ENCODE data around the gene SUPT20H.

SUPT20H gene

DNA sequence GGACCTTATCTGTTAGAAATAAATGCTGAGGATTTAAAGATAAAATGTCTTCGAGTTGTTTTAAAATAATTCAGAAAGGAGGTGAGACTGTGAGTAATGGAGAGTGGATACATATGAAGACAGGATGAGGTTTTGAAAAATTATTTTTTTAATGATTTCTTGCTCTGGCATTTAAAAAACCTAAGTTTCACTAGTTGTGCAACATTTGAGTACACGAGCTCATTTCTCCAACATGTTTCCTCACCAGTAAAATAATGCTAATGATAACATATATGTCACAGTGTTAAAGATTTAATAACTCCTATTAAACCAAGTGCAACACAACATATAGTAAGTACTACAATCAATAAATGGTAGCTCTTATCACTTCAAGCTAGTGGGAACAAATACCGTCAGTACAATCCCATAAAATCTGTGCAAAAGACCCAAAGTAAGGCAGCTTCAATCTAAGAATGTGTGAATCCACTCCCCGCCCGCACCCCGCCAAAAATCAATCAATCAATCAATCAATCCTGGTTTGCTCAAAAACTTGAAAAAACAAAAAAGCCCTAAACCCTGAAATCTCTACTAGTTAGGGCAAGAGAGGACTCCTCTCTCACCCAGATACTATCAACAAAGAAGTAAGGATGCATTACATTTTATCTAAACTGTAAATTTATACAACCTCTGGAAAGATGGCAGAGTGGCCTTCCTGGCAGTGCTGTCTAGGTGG is 61.6 kb downstream of the SUPT20H start:
- no peak for DNase-seq

DNA sequence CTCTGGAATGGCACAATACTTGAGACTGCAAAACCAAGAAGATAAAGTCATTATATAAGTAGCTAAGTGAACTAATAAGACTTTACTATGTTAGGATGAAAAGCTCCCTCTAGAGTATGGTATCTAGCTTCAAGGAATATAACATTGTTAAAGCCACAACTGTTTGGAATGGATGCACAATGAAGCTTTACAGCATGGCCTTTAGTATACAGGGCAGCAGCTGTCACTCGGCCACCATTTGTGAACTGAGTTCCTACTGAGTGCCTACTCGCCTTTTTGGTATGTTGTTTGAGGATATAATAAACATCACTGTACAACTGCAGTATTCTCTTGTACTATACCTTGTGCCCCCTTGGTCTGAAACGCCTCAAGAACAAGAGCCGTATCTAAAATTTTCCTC is 67.1 kb downstream of the SUPT20H start:
- no peak for DNase-seq

DNA sequence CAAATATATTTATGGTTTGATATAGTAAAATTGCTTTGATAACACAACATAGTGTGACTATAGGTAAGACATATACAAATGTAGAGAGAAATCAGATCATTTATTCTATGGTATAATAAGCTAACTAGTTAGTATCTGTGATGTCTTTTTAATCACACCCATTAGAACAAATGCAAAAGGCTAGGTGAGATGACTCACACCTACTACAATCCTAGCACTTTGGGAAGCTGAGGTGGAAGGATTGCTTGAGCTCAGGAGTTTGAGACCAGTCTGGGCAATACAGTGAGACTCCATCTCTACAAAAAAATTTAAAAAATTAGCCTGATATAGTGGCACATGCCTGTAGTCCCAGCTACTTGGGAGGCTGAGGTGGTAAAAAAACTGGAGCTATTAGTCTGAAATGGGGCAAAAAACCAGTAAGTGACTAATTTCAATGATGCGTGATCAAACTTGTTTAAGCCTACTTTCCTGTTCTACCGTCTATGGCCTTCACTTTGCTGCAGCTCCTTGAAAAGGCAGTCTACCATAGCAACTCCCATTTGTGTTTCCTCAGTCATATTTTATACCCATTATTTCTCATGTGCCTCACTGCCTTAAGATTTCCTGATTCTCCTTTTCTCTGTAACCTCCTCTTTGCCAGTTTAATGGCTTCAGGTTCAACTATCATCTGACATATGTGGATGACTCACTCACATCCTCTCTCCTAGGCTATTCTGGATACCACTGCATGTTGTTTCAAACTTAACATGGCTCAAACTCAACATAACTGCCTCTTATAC is 72.8 kb downstream of the SUPT20H start:
- DNase-seq, result peak; percentile 1

DNA sequence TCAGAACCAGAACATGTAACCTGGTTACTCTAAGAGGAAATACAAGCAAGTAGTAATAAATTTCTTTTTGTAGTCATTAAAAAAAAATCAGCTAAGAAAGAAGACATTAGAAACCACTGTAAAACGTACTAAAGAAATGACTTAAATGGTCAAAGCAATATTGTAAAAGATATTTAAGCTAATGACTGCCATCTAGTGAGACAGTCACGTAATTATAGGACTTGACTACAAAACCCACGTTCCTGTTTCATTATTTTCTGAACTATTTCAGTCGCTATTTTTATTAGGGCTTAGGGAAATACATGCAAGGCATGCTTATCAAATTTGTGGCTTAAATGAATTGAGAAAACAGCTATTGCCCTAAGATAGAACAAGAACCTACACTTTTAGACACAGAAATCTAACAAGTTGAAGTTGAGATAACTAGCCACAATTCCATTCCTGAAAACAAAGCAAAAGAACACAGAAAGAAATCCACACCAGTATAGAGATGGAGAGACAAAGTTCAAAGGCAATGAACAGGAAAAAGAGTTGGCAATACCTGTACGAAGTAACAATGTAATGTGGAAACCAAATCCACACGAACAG is 78.2 kb downstream of the SUPT20H start:
- no peak for DNase-seq

DNA sequence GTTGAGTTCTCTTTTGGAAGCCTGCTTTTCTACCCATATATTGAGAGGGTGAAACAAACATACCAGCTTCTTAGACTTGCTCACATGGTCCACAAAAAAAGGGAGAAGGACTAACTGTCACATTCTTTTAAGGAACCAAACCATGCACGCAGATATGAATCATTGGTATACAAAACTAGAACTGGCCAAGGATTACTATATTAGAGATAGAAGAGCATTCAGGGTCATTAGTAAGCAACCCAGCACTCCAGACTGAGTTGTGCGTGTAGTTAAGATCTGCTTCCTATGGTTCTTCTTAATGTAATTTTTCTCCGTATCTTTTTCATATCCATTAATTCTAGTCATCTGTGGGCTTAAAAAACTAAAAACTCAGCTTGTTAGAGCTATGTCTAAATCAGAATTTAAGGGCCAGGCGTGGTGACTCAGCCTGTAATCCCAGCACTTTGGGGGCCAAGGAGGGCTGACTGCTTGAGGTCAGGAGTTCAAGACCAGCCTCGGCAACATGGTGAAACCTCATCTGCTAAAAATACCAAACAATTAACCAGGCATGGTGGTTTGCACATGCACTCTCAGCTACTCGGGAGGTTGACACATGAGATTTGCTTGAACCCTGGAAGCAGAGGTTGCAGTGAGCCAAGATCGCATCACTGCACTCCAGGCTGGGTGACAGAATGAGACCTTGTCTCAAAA is 80.0 kb downstream of the SUPT20H start:
- no peak for DNase-seq

DNA sequence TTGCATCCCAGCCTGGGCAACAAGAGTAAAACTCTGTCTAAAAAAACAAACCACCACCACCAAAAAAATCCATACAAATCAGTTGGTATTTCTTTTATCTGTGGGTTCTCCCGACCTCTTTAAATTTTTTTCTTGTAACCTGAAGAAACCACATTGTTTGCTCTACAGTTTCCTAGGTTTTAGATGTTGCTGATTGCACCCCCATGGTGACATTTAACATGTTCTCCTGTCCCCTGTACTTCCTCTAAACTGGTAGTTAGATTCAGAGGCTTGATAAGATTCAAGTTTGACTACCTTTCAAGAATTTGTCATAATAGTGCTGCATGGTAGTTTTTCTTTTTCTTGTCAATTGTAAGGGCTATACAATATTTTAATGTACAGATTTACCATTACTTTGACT is 84.3 kb downstream of the SUPT20H start:
- no peak for DNase-seq

DNA sequence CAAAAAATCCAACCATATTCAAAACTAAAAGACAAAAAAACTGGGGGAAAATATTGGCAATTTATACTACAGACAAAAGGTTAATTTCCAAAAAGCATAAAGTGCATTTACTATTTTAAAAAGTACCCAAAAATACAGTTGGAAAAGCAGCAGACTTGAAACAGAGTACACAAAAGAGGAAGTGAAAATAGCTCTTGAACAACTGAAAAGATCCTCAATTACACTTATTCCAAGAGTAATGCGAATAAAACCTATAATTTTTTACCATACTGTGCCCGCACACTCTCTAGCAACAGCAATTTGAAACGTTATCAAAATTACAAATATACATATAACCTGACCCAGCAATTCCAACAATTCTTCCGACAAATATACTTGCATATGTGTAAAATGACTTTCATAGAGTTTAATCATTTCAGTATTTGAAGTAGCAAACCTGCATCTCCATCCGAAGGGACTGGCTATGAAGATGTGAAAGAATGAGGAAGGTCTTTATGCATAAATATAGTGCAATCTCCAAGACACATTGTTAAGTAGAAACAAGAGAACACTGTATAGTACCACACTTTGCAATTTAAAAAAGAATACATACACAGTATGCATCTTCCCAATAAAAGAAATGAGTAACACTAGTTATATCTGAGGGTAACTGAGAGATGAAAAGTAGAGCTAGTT is 85.7 kb downstream of the SUPT20H start:
- no peak for DNase-seq

DNA sequence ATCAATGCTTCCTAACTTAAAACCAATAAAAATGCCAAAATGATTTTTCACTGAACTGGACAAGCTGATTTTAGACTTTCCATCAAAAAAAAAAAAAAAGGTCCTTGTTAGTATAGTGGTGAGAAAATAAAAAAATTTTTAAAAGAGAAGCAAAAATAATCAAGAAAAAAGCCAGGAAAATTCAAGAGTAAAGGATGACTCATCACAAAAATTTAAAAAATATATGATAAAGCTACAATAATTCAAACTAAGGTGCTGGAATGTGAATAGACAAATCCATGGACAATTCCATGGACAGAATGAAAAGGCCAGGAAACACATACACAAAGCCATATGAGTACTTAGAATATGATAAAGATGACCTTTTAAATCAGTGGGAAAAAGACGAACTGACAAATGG is 86.5 kb downstream of the SUPT20H start:
- DNase-seq, result no peak

DNA sequence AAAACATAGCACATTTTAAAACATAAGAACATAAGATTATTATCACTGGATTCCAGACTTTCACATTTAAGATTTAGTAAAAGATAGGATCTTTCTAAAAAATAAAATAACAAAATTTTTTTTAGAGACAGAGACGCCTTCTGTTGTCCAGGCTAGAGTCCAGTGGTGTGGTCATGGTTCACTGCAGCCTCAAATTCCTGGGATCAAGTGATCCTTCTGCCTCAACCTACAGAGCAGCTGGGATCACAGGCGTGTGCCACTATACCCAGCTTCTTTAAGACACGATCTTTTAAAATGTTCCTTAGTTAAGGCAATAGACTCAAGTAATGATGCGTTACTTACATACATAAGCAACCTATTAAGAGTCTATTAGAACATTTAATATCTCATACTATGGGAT is 93.1 kb downstream of the SUPT20H start:
- no peak for DNase-seq

DNA sequence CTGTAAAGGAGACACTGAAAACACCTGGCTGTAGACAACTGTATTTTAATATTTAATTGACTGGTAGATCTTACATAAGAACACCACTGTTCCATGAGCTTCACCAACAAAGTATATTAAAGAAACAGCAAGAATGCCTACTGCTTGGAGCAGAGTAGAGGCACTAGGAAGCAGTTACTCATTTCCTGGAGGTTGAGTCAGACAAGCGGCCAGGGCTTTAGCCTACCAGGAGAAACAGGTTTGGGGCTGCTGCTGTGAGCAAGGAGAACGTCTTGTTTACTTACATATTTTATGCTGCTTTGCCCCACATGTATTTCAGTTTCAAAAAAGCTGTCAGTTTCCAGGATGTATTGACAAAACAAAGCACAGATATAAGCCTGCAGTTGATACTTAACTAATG is 93.7 kb downstream of the SUPT20H start:
- DNase-seq, result peak; percentile 30

DNA sequence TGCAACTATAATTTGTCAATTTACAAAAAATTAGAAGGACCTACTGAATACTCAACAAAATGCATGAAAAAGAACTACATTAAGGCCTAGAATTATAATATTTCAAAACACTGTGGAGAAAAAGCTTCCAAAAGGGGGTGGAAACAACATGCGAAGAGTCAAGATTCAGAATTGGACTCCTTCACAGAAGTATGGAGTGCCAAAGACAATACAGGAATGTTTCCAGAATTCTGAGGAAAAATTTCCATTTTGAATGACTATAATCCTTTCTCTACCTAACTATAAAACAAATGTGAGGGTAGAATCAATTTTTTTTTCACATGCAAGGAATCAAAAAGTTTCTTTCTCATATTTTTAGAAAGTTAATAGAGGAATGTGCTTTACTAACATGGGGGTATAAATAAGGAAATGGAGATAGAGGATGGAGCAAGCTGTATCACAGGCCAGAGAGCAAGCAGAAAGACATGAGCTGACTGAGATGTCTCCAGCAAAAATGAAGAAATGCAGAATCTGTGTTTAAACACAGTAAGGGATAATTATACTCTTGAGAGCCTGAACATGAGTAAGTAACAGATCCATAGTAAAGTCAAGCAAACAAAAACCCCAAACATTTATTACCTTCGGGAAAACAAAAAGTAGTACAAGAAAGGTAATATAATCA is 99.9 kb downstream of the SUPT20H start:
- DNase-seq, result no peak

Data from NCI-H226 (cell line).